HCT116 (cell line): Measurements from ENCODE around the gene LHX1.

Source experiments
- EZH2 ChIP-seq: fragments of 200-600 bp; sonication (generic); IDR thresholded peaks from 2 replicates; pipeline ENCODE4 v1.6.1; 2017; ENCODE audit warnings: antibody characterized with exemption, mixed run types
- EZH2phosphoT487 ChIP-seq: fragments of 200-600 bp; IDR thresholded peaks from 2 replicates; pipeline ENCODE4 v1.6.1; 2018; ENCODE audit warnings: antibody characterized with exemption, borderline replicate concordance
- POLR2A ChIP-seq: IDR thresholded peaks from 2 replicates; pipeline ENCODE4 v1.7.0; 2011; ENCODE audit warnings: borderline replicate concordance; ENCODE audit not compliant: insufficient read depth, insufficient read length; ENCODE audit errors: extremely low read depth
- POLR2AphosphoS5 ChIP-seq: IDR thresholded peaks from 2 replicates; pipeline ENCODE4 v1.6.1; 2011; ENCODE audit warnings: mild to moderate bottlenecking, low read depth, low read length, moderate library complexity
- SIN3A ChIP-seq: IDR thresholded peaks from 2 replicates; pipeline ENCODE4 v1.6.1; 2012; ENCODE audit warnings: low read depth
- TF ChIP-seq, protein P1 (sequence below), 3 experiments: fragments of 200-600 bp in 1 of 3; sonication (generic) in 1 of 3; IDR thresholded peaks in 2 of 3; conservative IDR thresholded peaks in 1 of 3; 2 replicates each; pipeline ENCODE4 v1.5.1; 2012 to 2017; ENCODE audit warnings: low read depth in 2 of 3, low read length in 2 of 3, antibody characterized with exemption in 1 of 3, borderline replicate concordance in 1 of 3, control low read depth in 1 of 3, mild to moderate bottlenecking in 1 of 3, mixed read lengths in 1 of 3, mixed run types in 1 of 3, moderate library complexity in 1 of 3; ENCODE audit not compliant: insufficient read depth in 1 of 3

DNA sequence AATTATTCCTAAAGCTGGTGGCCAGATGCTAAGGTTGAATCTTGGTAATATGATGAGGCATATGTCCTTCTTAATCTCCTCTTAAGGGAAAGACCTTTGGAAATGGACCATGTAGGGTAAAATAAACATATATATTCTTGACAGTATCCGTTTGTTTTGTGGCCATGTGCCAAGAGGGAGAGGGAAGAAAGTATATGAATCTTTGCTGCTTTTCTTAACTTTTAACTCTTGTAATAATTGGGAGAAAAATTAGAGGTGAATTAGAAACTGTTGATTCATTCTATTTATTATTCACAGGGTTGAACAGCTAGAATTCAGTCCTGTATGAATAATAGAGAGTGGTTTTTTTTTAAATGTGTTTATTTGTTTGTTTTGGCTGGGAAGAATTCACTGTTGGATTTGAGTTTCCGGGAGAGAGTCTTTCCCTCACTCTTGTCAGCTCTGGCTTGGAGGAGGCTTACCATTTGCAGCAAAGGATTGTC lies 43.0 kb downstream of the LHX1 start:
- no peak for TF ChIP-seq EZH2
- no peak for TF ChIP-seq POLR2A
- no peak for TF ChIP-seq EZH2phosphoT487
- TF ChIP-seq, protein P1, sequence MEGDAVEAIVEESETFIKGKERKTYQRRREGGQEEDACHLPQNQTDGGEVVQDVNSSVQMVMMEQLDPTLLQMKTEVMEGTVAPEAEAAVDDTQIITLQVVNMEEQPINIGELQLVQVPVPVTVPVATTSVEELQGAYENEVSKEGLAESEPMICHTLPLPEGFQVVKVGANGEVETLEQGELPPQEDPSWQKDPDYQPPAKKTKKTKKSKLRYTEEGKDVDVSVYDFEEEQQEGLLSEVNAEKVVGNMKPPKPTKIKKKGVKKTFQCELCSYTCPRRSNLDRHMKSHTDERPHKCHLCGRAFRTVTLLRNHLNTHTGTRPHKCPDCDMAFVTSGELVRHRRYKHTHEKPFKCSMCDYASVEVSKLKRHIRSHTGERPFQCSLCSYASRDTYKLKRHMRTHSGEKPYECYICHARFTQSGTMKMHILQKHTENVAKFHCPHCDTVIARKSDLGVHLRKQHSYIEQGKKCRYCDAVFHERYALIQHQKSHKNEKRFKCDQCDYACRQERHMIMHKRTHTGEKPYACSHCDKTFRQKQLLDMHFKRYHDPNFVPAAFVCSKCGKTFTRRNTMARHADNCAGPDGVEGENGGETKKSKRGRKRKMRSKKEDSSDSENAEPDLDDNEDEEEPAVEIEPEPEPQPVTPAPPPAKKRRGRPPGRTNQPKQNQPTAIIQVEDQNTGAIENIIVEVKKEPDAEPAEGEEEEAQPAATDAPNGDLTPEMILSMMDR (IDR thresholded peaks at IDR 0.05 in 2 of 3, conservative IDR thresholded peaks at IDR 0.05 in 1 of 3; ENCODE audit: borderline replicate concordance in 1 of 3, insufficient read depth in 1 of 3, low read depth in 2 of 3, low read length in 2 of 3) = no peak
- no peak for TF ChIP-seq POLR2AphosphoS5
- TF ChIP-seq SIN3A = no peak
